GM18526 (cell line): Measurements from ENCODE around the gene STX18.

Experiments
- POLR2A ChIP-seq: IDR thresholded peaks from 3 replicates; pipeline ENCODE4 v1.6.1; 2011; ENCODE audit not compliant: insufficient read length; ENCODE audit errors: extremely low read depth

STX18 gene

GRCh38 chr4:4472344-4472958 lies 69.4 kb downstream of the STX18 start:
- TF ChIP-seq POLR2A = no peak

GRCh38 chr4:4471195-4471594 lies 70.7 kb downstream of the STX18 start:
- TF ChIP-seq POLR2A = no peak

GRCh38 chr4:4470208-4470607 lies 71.6 kb downstream of the STX18 start:
- TF ChIP-seq POLR2A = no peak

DNA sequence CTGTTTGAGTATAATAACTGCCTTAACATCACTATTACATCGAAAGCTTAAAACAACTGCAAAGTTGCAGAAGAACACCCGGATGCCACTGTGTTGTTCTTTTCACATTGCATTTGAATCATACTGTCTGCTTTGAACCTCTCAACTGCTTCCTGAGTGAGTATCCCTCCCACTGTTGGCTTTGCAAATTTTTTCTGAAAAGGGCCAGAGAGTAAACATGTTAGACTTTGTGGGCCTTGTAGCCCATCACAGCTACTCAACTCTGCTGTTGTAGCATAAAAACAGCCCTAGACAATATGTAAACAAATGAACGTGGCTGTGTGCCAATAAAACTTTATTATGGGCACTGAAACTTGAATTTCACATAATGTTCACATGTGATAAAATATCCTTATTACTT lies 78.9 kb downstream of the STX18 start:
- TF ChIP-seq POLR2A = no peak

- no peak for TF ChIP-seq POLR2A
Measured at GRCh38 chr4:4461850-4462249, 80.0 kb downstream of the STX18 start.

- TF ChIP-seq POLR2A = no peak
Measured at GRCh38 chr4:4461178-4461577, 80.7 kb downstream of the STX18 start.

DNA sequence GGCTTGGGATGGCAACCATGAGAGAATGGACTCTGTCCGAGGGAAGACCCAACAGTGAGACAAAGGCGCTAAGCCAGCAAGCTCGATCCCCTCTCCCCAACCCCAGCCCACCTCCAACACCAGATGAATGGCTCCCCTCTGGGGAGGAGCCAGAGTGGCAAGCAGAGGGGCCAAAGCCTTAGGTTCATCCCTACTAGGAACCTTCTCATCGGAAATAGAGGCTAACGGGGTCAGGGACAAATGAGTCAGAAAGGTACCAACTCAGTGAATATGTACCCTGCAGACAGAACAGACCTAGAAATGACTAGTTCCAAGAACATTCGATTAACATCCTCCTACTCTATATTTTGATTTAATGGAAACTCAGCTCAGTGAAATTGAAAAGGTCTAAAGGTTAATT lies 81.1 kb downstream of the STX18 start:
- no peak for TF ChIP-seq POLR2A

- no peak for TF ChIP-seq POLR2A
Measured at GRCh38 chr4:4459181-4459580, 82.7 kb downstream of the STX18 start.

- no peak for TF ChIP-seq POLR2A
Measured at GRCh38 chr4:4457803-4458553, 83.9 kb downstream of the STX18 start.

GRCh38 chr4:4456816-4457578 lies 84.9 kb downstream of the STX18 start:
- no peak for TF ChIP-seq POLR2A

- no peak for TF ChIP-seq POLR2A
Measured at GRCh38 chr4:4456351-4456750, 85.5 kb downstream of the STX18 start.

- TF ChIP-seq POLR2A = no peak
Measured at GRCh38 chr4:4455210-4455865, 86.5 kb downstream of the STX18 start.

- TF ChIP-seq POLR2A = no peak
Measured at GRCh38 chr4:4446434-4446833, 95.4 kb downstream of the STX18 start.

DNA sequence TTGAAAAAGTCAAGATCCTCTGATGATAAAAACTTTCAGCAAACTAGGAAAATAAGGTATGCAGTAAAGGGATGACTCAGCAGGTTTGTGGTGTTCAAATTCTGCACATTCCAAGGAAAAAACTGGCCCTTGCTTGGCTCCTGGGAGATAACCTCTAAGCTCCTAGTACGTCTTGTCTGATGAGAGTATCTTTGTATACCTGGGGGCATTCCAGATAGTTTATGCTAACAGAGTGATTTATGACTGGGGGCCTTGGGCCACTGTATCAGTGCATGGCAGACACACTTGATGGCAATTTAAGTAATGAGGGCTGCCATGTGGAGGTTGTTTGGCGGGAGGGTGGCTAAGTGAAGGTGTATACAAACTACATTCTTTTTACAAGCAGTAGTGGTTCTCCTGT lies 98.0 kb downstream of the STX18 start:
- no peak for TF ChIP-seq POLR2A

- no peak for TF ChIP-seq POLR2A
Measured at GRCh38 chr4:4440333-4441061, 101.4 kb downstream of the STX18 start.

DNA sequence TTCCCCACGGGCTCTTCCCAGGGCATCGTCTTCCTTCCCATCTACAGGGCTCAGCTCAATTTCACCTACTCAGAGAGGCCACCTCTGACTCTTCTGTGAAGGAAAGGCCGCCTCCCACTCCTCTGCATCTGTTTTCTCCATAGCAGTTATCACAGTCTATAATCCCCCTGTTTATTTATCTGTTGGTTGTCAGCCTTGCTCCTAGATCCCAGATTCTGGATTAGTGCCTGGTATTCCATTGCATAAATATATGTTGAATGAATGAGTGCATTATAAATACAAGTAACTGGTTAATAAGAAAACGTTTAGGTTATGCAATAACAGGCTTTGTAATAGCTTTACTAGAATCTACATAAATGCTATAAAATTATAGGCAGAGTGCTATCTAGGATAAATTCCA lies 102.1 kb downstream of the STX18 start:
- TF ChIP-seq POLR2A = no peak

DNA sequence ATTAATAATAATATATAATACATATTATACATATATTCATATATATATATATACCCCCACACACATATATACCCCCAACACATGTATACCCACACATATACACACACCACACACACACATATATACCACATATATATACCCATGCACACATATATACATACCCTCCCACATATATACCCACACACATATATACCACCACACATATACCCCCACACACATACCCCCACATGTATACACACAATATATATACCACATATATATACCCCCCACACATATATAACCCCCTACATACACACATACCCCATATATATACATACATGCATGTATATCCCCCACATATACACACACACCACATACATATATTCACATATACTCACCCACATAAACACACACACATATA lies 103.0 kb downstream of the STX18 start:
- TF ChIP-seq POLR2A = no peak
